Astrocyte of the spinal cord (primary cell): ENCODE measurements around the gene PTGES3.

Experiments
- DNase-seq: peaks from one replicate; pipeline ENCODE4 v3.0.0; 2011; ENCODE audit warnings: low read depth, low spot score
- H3K4me3 ChIP-seq: 2 replicates; pipeline ENCODE4 v1.5.1; 2011; ENCODE audit warnings: low read depth, mild to moderate bottlenecking, low read length, moderate library complexity
- CTCF ChIP-seq: IDR thresholded peaks from 2 replicates; pipeline ENCODE4 v1.5.1; 2012; ENCODE audit warnings: low read depth, mild to moderate bottlenecking, low read length, inconsistent platforms
- in situ Hi-C: cut with HindIII; loops from 2 replicates; pipeline ENCODE4 v1.10.0; 2017; ENCODE audit warnings: low sequenced_read_pairs

The PTGES3 gene

GRCh38 chr12:56641219-56641618 lies 46.9 kb downstream of the PTGES3 start:
- TF ChIP-seq CTCF = no peak
- in situ Hi-C loops = no loop called here
- no peak for DNase-seq
- H3K4me3 ChIP-seq = no peak overlapping the region

- no peak for DNase-seq
- no peak for TF ChIP-seq CTCF
- in situ Hi-C loops = no loop called here
- H3K4me3 ChIP-seq = no peak overlapping the region
These were observed 50.5 kb downstream of the PTGES3 start for GRCh38 chr12:56637621-56638020.

- peak; percentile 82 for TF ChIP-seq CTCF
- in situ Hi-C loops = no loop called here
- DNase-seq = peak; percentile 100
- H3K4me3 ChIP-seq = peak overlapping the region; percentile 81
These were observed 51.2 kb downstream of the PTGES3 start for GRCh38 chr12:56636675-56637540.

GRCh38 chr12:56635806-56636674 lies 52.0 kb downstream of the PTGES3 start:
- H3K4me3 ChIP-seq = peak overlapping the region; percentile 81
- TF ChIP-seq CTCF = no peak
- in situ Hi-C loops = no loop called here
- DNase-seq = peak; percentile 90

- in situ Hi-C loops = no loop called here
- peak; percentile 62 for TF ChIP-seq CTCF
- DNase-seq = peak; percentile 83
- peak overlapping the region; percentile 81 for H3K4me3 ChIP-seq
These were observed 53.0 kb downstream of the PTGES3 start for GRCh38 chr12:56634837-56635791.
